Sigmoid colon (tissue), 7 donors: ENCODE measurements around the gene EMILIN2. TPM values are rescaled to one million over a fixed set of nuclear protein-coding genes. Genes with fewer than 3 reads are reported as not detected.
A peak's percentile ranks its signal among the peaks of the same experiment; 100 is the strongest.
"Not testable (repeated sequence)": the region's sequence is repeated elsewhere in the genome, so short reads cannot be mapped to it uniquely, and the experiment has no call there.

Source experiments
- DNase-seq: peaks from one replicate; pipeline ENCODE4 v3.0.0-alpha.2; 2019
- H3K27ac ChIP-seq, 4 donors: fragments of 200-600 bp; sonication (generic); one replicate each; pipeline ENCODE4 v1.5.1; 2016 to 2019; ENCODE audit warnings: mild to moderate bottlenecking in 1 of 4
- H3K27me3 ChIP-seq, 3 donors: fragments of 200-600 bp; sonication (generic); one replicate each; pipeline ENCODE4 v1.5.1; 2019; ENCODE audit warnings: mild to moderate bottlenecking in 1 of 3
- H3K36me3 ChIP-seq, 4 donors: fragments of 200-600 bp; sonication (generic); one replicate each; pipeline ENCODE4 v1.5.1; 2016 to 2019
- H3K4me1 ChIP-seq, 4 donors: fragments of 200-600 bp; sonication (generic); one replicate each; pipeline ENCODE4 v1.5.1; 2017 to 2019
- H3K4me3 ChIP-seq, 4 donors: fragments of 200-600 bp; sonication (generic); one replicate each; pipeline ENCODE4 v1.5.1; 2017 to 2019; ENCODE audit warnings: mild to moderate bottlenecking in 2 of 4, moderate library complexity in 1 of 4
- H3K9me3 ChIP-seq, 4 donors: fragments of 200-600 bp in 3 of 4; sonication (generic) in 3 of 4; one replicate each; pipeline versions ENCODE4 v1.5.1 to v1.6.1; 2013 to 2019
- EP300 ChIP-seq, 4 donors: sonication (generic); formaldehyde crosslinking; IDR thresholded peaks; one replicate each; pipeline ENCODE4 v1.6.1; 2017; ENCODE audit warnings: antibody characterized with exemption in 4 of 4
- POLR2A ChIP-seq, 2 donors: fragments of 450-650 bp; IDR thresholded peaks; one replicate each; pipeline ENCODE4 v1.6.1; 2016; ENCODE audit warnings: antibody characterized with exemption in 2 of 2, mild to moderate bottlenecking in 2 of 2, moderate library complexity in 2 of 2
- POLR2AphosphoS5 ChIP-seq, 4 donors: sonication (generic); formaldehyde crosslinking; IDR thresholded peaks; one replicate each; pipeline ENCODE4 v1.6.1; 2017; ENCODE audit warnings: antibody characterized with exemption in 4 of 4
- WGBS, 2 donors: extraction: QIAGEN DNeasy Blood & Tissue Kit; methylation state at CpG; one replicate each; pipeline ENCODE4 v1.1.7; 2013; 5-methylcytosine and 5-hydroxymethylcytosine counted together
- intact Hi-C: fragments of 100-400 bp; cut with DNase I; formaldehyde crosslinking; loops from one replicate; pipeline ENCODE4 v1.15.1; 2023
- polyA plus RNA-seq, 3 donors: library from polyadenylated mRNA; stranded (reverse); fragments of 200-250 nt; gene quantifications; one replicate each; pipeline ENCODE4 v1.2.3, GENCODE V29; 2013
- total RNA-seq, 4 donors: library from RNA; depleted of rRNA; stranded (reverse); fragments of >200 nt; gene quantifications; one replicate each; pipeline ENCODE4 v1.1.0, GENCODE V29; 2016
- TF ChIP-seq, protein P1 (sequence below), 4 experiments: fragments of 450-650 bp in 3 of 4; fragments of 200-600 bp in 1 of 4; IDR thresholded peaks; one replicate each; pipeline ENCODE4 v1.5.1; 2016 to 2019; ENCODE audit warnings: antibody characterized with exemption in 4 of 4, mild to moderate bottlenecking in 3 of 4, moderate library complexity in 2 of 4
- donor health status: healthy with polysubstance abuse.
- donor health status: Bipolar disorder and iron deficiency.
- donor health status: healthy.

EMILIN2 gene
- total and polyA plus RNA-seq, 7 donors: 4.8 to 12.0 (median 9.5) TPM

DNA sequence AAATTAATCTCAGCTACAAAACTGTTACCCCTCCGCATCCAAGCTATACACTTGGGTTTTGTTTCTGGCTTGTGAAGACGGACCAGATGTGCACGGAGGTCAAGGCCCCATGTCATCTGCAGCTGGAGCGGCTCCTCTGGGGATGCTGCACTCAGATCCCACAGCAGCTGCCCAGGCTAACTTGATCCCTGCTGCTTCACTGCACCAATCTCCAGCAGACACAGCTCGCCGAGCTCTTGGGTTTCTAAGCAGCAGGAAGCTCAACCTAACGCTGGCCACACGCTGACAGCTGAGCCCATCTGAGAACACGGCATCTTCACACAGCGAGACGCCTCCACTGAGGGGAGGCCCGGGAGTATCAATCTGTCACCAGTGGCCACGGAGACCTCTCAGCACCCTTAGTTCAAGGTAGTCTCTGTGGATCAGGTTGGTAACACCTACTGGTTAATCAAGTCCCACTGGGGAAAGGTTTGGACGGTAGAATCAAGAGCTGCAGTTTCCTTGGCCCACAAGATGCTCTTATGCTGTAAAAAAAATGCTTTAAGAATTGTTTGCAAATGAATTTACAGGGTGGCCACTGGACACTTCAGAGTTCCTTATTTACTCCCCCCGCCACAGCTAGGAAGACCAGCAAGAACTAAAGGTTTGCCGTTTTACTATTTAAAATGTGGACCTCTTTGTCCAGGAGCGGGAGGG lies 67.5 kb downstream of the EMILIN2 start:
- H3K27me3 ChIP-seq: peaks cover 0 to 12% (median 0%) of the 10 kb centered on the region in 3 donors
- peak; percentile 72 for DNase-seq
- intact Hi-C loops: no loop called here
- TF ChIP-seq POLR2A (IDR thresholded peaks at IDR 0.05) (no peak), EP300 (IDR thresholded peaks at IDR 0.05) (no peak), POLR2AphosphoS5 (IDR thresholded peaks at IDR 0.05) (no peak)
- TF ChIP-seq, protein P1, sequence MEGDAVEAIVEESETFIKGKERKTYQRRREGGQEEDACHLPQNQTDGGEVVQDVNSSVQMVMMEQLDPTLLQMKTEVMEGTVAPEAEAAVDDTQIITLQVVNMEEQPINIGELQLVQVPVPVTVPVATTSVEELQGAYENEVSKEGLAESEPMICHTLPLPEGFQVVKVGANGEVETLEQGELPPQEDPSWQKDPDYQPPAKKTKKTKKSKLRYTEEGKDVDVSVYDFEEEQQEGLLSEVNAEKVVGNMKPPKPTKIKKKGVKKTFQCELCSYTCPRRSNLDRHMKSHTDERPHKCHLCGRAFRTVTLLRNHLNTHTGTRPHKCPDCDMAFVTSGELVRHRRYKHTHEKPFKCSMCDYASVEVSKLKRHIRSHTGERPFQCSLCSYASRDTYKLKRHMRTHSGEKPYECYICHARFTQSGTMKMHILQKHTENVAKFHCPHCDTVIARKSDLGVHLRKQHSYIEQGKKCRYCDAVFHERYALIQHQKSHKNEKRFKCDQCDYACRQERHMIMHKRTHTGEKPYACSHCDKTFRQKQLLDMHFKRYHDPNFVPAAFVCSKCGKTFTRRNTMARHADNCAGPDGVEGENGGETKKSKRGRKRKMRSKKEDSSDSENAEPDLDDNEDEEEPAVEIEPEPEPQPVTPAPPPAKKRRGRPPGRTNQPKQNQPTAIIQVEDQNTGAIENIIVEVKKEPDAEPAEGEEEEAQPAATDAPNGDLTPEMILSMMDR (IDR thresholded peaks at IDR 0.05): no peak
- no peak overlapping the region for H3K4me3 ChIP-seq
- H3K9me3 ChIP-seq: no peaks in the 10 kb centered on the region
- 70 to 88% methylated on average over 17 of the region's 17 CpGs for WGBS, 2 donors
- peaks cover under 1 to 55% (median 12%) of the 10 kb centered on the region in 4 donors for H3K36me3 ChIP-seq
- H3K4me1 ChIP-seq: peaks cover 0 to 7% (median 0%) of the 10 kb centered on the region in 4 donors
- no peak overlapping the region for H3K27ac ChIP-seq

DNA sequence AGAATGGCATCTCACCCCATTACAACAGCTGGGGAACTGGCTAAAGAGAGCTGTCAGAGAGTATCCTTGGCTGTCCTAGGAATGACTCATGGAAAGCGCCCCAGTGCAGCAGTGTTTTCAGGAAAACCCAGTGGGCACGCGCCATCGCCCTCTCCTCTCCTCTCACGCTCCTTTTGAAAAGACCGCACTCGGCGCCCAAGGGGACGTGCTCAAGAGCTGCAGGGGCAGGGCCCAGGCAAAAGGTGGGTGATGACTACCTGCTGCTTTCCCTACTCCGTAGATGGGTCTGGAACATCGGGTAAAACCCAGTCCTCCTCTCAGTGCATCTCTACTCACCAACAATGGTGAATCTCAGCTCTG lies 68.1 kb downstream of the EMILIN2 start:
- Histone ChIP-seq H3K36me3 (peaks cover 6 to 60% (median 17%) of the 10 kb centered on the region in 4 donors), H3K9me3 (no peaks in the 10 kb centered on the region), H3K4me3 (no peak overlapping the region), H3K27me3 (peaks cover 0 to 6% (median 0%) of the 10 kb centered on the region in 3 donors), H3K27ac (no peak overlapping the region), H3K4me1 (peaks cover 0 to 7% (median 0%) of the 10 kb centered on the region in 4 donors)
- no peak for TF ChIP-seq EP300 (IDR thresholded peaks at IDR 0.05)
- TF ChIP-seq POLR2AphosphoS5 (IDR thresholded peaks at IDR 0.05): no peak
- TF ChIP-seq, protein P1 (IDR thresholded peaks at IDR 0.05): no peak
- TF ChIP-seq POLR2A (IDR thresholded peaks at IDR 0.05): no peak
- WGBS, 2 donors: 90 to 92% methylated on average over 11 of the region's 11 CpGs
- peak; percentile 56 for DNase-seq
- intact Hi-C loops: no loop called here

DNA sequence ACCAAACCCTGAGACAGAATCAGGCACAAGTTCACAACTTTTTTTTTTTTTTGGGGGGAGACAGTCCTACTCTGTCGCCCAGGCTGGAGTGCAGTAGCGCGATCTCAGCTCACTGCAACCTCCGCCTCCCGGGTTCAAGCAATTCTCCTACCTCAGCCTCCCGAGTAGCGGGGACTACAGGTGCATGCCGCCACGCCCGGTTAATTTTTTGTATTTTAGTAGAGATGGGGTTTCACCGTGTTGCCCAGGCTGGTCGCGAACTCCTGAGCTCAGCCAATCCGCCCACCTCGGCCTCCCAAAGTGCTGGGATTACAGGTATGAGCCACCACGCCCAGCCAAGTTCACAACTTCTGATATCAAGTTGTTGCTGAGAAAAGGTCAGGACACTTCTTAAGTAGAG lies 68.7 kb downstream of the EMILIN2 start:
- 92 to 94% methylated on average over 16 of the region's 16 CpGs for WGBS, 2 donors
- H3K27me3 ChIP-seq, DNase-seq, H3K9me3 ChIP-seq, H3K27ac ChIP-seq, H3K4me1 ChIP-seq, intact Hi-C loops, H3K4me3 ChIP-seq: not testable (repeated sequence)
- H3K36me3 ChIP-seq: peaks cover 11 to 67% (median 24%) of the 10 kb centered on the region in 4 donors

DNA sequence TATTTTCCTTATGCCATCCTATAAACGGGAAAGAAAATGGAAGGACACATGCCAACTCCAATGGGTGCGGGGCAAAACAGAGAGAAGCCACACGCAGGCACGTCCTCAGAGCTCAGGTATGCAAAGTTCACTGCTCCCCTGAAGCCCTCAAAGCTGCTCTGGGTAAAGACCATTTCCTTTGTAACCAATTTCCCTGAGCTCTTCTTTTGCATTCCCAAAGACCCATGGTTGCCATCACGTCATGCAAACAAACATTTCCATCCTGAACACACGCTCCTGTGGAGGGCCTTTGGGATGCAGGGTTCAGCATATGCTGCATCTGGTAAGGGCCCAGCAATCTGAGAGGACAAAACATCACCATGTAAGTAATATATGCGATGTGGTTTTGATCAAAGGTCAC lies 69.4 kb downstream of the EMILIN2 start:
- Histone ChIP-seq H3K36me3 (peaks cover 13 to 74% (median 30%) of the 10 kb centered on the region in 4 donors), H3K4me3 (no peak overlapping the region), H3K4me1 (peaks cover 0 to 7% (median 0%) of the 10 kb centered on the region in 4 donors), H3K27me3 (no peaks in the 10 kb centered on the region), H3K9me3 (no peaks in the 10 kb centered on the region), H3K27ac (no peak overlapping the region)
- intact Hi-C loops: no loop called here
- 72 to 86% methylated on average over 7 of the region's 7 CpGs for WGBS, 2 donors
- DNase-seq: no peak
- TF ChIP-seq POLR2AphosphoS5 (IDR thresholded peaks at IDR 0.05) (no peak), POLR2A (IDR thresholded peaks at IDR 0.05) (no peak), EP300 (IDR thresholded peaks at IDR 0.05) (no peak)
- TF ChIP-seq, protein P1 (IDR thresholded peaks at IDR 0.05): no peak

DNA sequence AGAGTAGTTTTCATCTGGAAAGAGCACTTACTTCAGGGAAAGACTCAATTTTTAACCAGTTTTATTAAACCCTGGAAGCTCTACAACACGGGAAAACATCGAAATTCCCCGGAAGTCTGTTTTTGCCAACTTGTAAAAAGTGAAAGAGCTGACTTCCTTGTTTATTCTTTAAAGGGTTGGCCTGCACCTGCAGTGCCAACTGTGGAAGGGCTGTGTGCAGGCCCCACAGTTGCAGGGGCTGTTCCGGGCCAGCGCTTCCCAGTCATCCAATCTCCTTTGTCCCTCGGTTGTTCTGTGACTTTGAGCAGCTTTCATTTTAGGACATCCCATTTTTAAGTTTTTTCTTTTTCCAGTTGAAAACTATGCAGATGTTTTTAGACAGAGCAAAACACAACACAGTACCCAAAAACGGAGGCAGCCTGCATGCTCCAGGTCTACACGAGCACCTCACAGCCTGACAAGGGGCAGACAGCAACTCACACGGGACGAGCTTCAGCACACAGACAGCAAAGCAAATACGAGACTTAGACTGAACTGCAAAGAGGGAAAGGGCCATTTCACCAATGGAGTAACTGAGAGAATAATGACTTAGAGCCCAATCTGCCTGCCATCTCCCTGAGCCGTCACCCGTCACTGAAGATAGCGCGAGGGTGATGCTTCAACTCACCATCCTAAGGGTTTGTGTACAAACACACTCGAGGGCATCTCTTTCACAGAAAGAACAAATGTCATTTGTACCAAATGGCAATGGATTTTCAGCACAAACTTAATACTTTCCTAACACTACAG lies 70.6 kb downstream of the EMILIN2 start:
- Histone ChIP-seq H3K9me3 (no peaks in the 10 kb centered on the region), H3K4me3 (no peak overlapping the region), H3K4me1 (peaks cover 0 to 7% (median 0%) of the 10 kb centered on the region in 4 donors), H3K27ac (peak overlapping the region in 1 of 4 donors; percentile 11), H3K36me3 (peaks cover 13 to 86% (median 32%) of the 10 kb centered on the region in 4 donors), H3K27me3 (no peaks in the 10 kb centered on the region)
- intact Hi-C loops: no loop called here
- no peak for DNase-seq
- WGBS, 2 donors: 42 to 50% methylated on average over 16 of the region's 16 CpGs
- TF ChIP-seq, protein P1 (IDR thresholded peaks at IDR 0.05): no peak
- TF ChIP-seq POLR2AphosphoS5 (IDR thresholded peaks at IDR 0.05): no peak
- TF ChIP-seq EP300 (IDR thresholded peaks at IDR 0.05): no peak
- no peak for TF ChIP-seq POLR2A (IDR thresholded peaks at IDR 0.05)
